Trophoblast cell (in vitro differentiated cells and primary cell): ENCODE results near the gene FAM149B1.
"Not testable (repeated sequence)": the region's sequence is repeated elsewhere in the genome, so short reads cannot be mapped to it uniquely, and the experiment has no call there.

Experiments
- DNase-seq, 2 donors: peaks; one replicate each; pipeline ENCODE4 v3.0.0-alpha.2; 2016
- H2AFZ ChIP-seq: 2 replicates; pipeline ENCODE4 v1.6.1; 2013; ENCODE audit warnings: low read length, moderate library complexity, mild to moderate bottlenecking; ENCODE audit not compliant: insufficient read depth, poor library complexity
- H2AK5ac ChIP-seq: 2 replicates; pipeline ENCODE4 v1.6.1; 2013; ENCODE audit warnings: mild to moderate bottlenecking, low read length
- H2BK120ac ChIP-seq: 2 replicates; pipeline ENCODE4 v1.6.1; 2013; ENCODE audit warnings: low read length, mild to moderate bottlenecking, moderate library complexity; ENCODE audit not compliant: insufficient read depth, poor library complexity
- H2BK12ac ChIP-seq: 2 replicates; pipeline ENCODE4 v1.6.1; 2013; ENCODE audit warnings: mild to moderate bottlenecking, low read length, moderate library complexity
- H2BK5ac ChIP-seq: 2 replicates; pipeline ENCODE4 v1.6.1; 2013; ENCODE audit warnings: low read length, low read depth, moderate library complexity, mild to moderate bottlenecking; ENCODE audit not compliant: poor library complexity
- H3K14ac ChIP-seq: 2 replicates; pipeline ENCODE4 v1.6.1; 2013; ENCODE audit warnings: mild to moderate bottlenecking, low read length
- H3K18ac ChIP-seq: 2 replicates; pipeline ENCODE4 v1.6.1; 2013; ENCODE audit warnings: mild to moderate bottlenecking, low read length
- H3K23ac ChIP-seq: 2 replicates; pipeline ENCODE4 v1.6.1; 2013; ENCODE audit warnings: low read length
- H3K27ac ChIP-seq: 2 replicates; pipeline ENCODE4 v1.5.1; 2013; ENCODE audit warnings: low read depth, mild to moderate bottlenecking, inconsistent platforms, low read length, moderate library complexity
- H3K27me3 ChIP-seq: 2 replicates; pipeline ENCODE4 v1.6.1; 2013; ENCODE audit warnings: inconsistent platforms, mild to moderate bottlenecking, low read length, moderate library complexity; ENCODE audit not compliant: insufficient read depth
- H3K36me3 ChIP-seq, 2 experiments: 1 replicate in 1 of 2; 2 replicates in 1 of 2; pipeline ENCODE4 v1.6.1; 2013; ENCODE audit warnings: low read length in 2 of 2, mild to moderate bottlenecking in 2 of 2, moderate library complexity in 1 of 2; ENCODE audit not compliant: insufficient read depth in 2 of 2, control insufficient read depth in 1 of 2
- H3K4ac ChIP-seq: 2 replicates; pipeline ENCODE4 v1.6.1; 2013; ENCODE audit warnings: low read depth, mild to moderate bottlenecking, low read length, moderate library complexity
- H3K4me1 ChIP-seq, 2 experiments: 1 replicate in 1 of 2; 2 replicates in 1 of 2; pipeline ENCODE4 v1.6.1; 2013; ENCODE audit warnings: low read length in 2 of 2, mild to moderate bottlenecking in 2 of 2, moderate library complexity in 1 of 2; ENCODE audit not compliant: insufficient read depth in 2 of 2, control insufficient read depth in 1 of 2
- H3K4me2 ChIP-seq: 2 replicates; pipeline ENCODE4 v1.6.1; 2013; ENCODE audit warnings: inconsistent platforms, mild to moderate bottlenecking, low read length, moderate library complexity
- H3K4me3 ChIP-seq: 2 replicates; pipeline ENCODE4 v1.5.1; 2013; ENCODE audit warnings: mild to moderate bottlenecking, low read depth, low read length, inconsistent platforms
- H3K79me1 ChIP-seq: one replicate; pipeline ENCODE4 v1.6.1; 2013; ENCODE audit warnings: low read length
- H3K79me2 ChIP-seq: 2 replicates; pipeline ENCODE4 v1.6.1; 2013; ENCODE audit warnings: low read length, mild to moderate bottlenecking; ENCODE audit not compliant: control insufficient read depth, insufficient read depth, poor library complexity
- H3K9ac ChIP-seq: 2 replicates; pipeline ENCODE4 v1.6.1; 2013; ENCODE audit warnings: mild to moderate bottlenecking, low read length
- H3K9me3 ChIP-seq: 2 replicates; pipeline ENCODE4 v1.6.1; 2013; ENCODE audit warnings: low read depth, mild to moderate bottlenecking, control low read depth, inconsistent platforms, low read length; ENCODE audit not compliant: insufficient read depth
- H4K12ac ChIP-seq: 2 replicates; pipeline ENCODE4 v1.6.1; 2013; ENCODE audit warnings: low read depth, mild to moderate bottlenecking, low read length, moderate library complexity
- H4K8ac ChIP-seq: 2 replicates; pipeline ENCODE4 v1.6.1; 2013; ENCODE audit warnings: low read depth, mild to moderate bottlenecking, low read length, moderate library complexity
- H4K91ac ChIP-seq: one replicate; pipeline ENCODE4 v1.6.1; 2013; ENCODE audit warnings: low read depth, mild to moderate bottlenecking, low read length, moderate library complexity
- WGBS: extraction: QIAGEN DNeasy Blood & Tissue Kit; methylation state at CpG from one replicate; pipeline ENCODE4 v1.1.7; 2013; ENCODE audit warnings: missing lambda C conversion rate; ENCODE audit not compliant: insufficient read length, insufficient coverage; ENCODE audit errors: extremely low coverage; 5-methylcytosine and 5-hydroxymethylcytosine counted together

The FAM149B1 gene

GRCh38 chr10:73258612-73259011, 90.7 kb downstream of the FAM149B1 start:
- not testable (repeated sequence) for H3K36me3 ChIP-seq, H3K4me3 ChIP-seq, DNase-seq, H3K14ac ChIP-seq, H3K4ac ChIP-seq, H3K79me2 ChIP-seq, H3K79me1 ChIP-seq, H3K4me2 ChIP-seq, H3K9me3 ChIP-seq, H4K12ac ChIP-seq, H4K91ac ChIP-seq, H2BK12ac ChIP-seq, H3K4me1 ChIP-seq, H4K8ac ChIP-seq, H3K18ac ChIP-seq, H2BK120ac ChIP-seq, H2AK5ac ChIP-seq, H2AFZ ChIP-seq, H3K27ac ChIP-seq, H3K9ac ChIP-seq, H3K27me3 ChIP-seq, H3K23ac ChIP-seq, H2BK5ac ChIP-seq
- no CpG with 5 or more reads among the region's 10 CpGs for WGBS

DNA sequence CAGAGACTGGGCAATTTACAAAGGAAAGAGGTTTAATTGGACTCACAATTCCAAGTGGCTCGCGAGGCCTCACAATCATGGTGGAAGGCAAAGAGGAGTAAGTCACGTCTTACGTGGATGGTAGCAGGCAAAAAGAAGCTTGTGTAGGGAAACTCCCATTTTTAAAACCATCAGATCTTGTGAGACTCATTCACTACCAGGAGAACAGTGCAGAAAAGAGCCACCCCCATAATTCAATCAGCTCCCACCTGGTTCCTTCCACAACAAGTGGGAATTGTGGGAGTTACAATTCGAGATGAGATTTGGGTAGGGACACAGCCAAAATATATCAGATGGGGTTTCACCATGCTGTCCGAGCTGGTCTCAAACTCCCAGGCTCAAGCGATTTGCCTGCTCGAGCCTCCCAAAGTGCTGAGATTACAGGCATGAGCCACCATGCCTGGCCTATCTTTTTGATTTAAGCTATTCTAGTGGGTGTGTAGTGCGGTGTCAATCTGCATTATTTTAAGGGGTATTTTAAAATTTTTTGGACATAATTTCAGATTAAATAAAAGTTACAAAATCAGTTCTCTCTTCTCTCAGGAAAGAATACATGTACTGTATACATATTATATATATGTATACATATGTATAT, 93.6 kb downstream of the FAM149B1 start:
- Histone ChIP-seq H3K27me3 (no peaks in the 10 kb centered on the region), H3K27ac (no peak overlapping the region), H3K9me3 (no peaks in the 10 kb centered on the region), H4K91ac (no peak overlapping the region), H2AFZ (no peak overlapping the region), H2BK5ac (no peak overlapping the region), H2BK120ac (no peak overlapping the region), H3K4me3 (no peak overlapping the region), H2AK5ac (no peak overlapping the region), H4K12ac (no peak overlapping the region), H3K23ac (no peak overlapping the region), H3K9ac (no peak overlapping the region), H3K36me3 (no peaks in the 10 kb centered on the region), H3K79me1 (no peaks in the 10 kb centered on the region), H3K4me2 (no peak overlapping the region), H3K4me1 (no peaks in the 10 kb centered on the region), H2BK12ac (no peak overlapping the region), H3K14ac (no peak overlapping the region), H4K8ac (no peak overlapping the region), H3K4ac (no peak overlapping the region), H3K18ac (no peak overlapping the region), H3K79me2 (no peaks in the 10 kb centered on the region)
- whole genome bisulfite sequencing = no CpG with 5 or more reads among the region's 9 CpGs
- no peak for DNase-seq

DNA sequence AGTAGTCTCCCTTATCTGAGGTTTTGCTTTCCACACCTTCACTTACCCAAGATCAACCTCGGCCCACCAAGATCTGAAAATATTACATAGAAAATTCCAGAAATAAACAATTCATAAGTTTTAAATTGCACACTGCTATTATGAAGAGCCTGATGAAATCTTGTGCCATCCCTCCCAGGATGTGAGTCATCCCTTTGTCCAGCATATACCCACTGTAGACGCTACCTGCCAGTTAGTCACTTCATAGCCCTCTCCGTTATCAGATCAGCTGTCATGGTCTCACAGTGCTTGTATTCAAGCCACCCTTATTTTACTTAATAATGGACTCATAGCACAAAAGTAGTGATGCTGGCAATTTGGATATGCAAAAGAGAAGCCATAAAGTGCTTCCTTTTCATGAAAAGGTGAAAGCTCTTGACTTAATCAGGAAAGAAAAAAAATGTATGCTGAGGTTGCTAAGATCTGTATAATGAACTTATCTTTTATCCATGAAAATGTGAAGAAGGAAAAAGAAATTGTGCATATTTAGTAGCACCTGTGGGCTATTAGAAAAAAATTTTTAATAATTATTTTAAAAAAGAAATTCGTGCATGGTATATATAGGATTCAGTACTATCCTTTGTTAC, 94.3 kb downstream of the FAM149B1 start:
- Histone ChIP-seq H3K27ac (no peak overlapping the region), H3K36me3 (no peaks in the 10 kb centered on the region), H3K79me2 (no peaks in the 10 kb centered on the region), H3K4me1 (no peaks in the 10 kb centered on the region), H2BK120ac (no peak overlapping the region), H3K4me3 (no peak overlapping the region), H3K23ac (no peak overlapping the region), H3K18ac (no peak overlapping the region), H4K91ac (no peak overlapping the region), H3K4me2 (no peak overlapping the region), H2AK5ac (no peak overlapping the region), H4K12ac (no peak overlapping the region), H3K79me1 (no peaks in the 10 kb centered on the region), H2BK12ac (no peak overlapping the region), H3K4ac (no peak overlapping the region), H4K8ac (no peak overlapping the region), H3K9ac (no peak overlapping the region), H3K9me3 (no peaks in the 10 kb centered on the region), H2AFZ (no peak overlapping the region), H2BK5ac (no peak overlapping the region), H3K14ac (no peak overlapping the region), H3K27me3 (no peaks in the 10 kb centered on the region)
- WGBS = no CpG with 5 or more reads among the region's 4 CpGs
- peak; percentile 77 to 90 for DNase-seq

GRCh38 chr10:73262880-73263555, 95.1 kb downstream of the FAM149B1 start:
- no peak overlapping the region for H4K8ac ChIP-seq
- no peak overlapping the region for H2AFZ ChIP-seq
- no peaks in the 10 kb centered on the region for H3K9me3 ChIP-seq
- H2BK12ac ChIP-seq = no peak overlapping the region
- H3K9ac ChIP-seq = no peak overlapping the region
- H3K79me2 ChIP-seq = no peaks in the 10 kb centered on the region
- H3K36me3 ChIP-seq = no peaks in the 10 kb centered on the region
- no peak overlapping the region for H3K18ac ChIP-seq
- no peaks in the 10 kb centered on the region for H3K4me1 ChIP-seq
- H3K4me2 ChIP-seq = no peak overlapping the region
- no peak overlapping the region for H2BK120ac ChIP-seq
- no peak overlapping the region for H3K27ac ChIP-seq
- H3K79me1 ChIP-seq = no peaks in the 10 kb centered on the region
- no CpG with 5 or more reads among the region's 5 CpGs for WGBS
- H3K4ac ChIP-seq = no peak overlapping the region
- peak; percentile 3 to 66 for DNase-seq
- H3K4me3 ChIP-seq = no peak overlapping the region
- no peaks in the 10 kb centered on the region for H3K27me3 ChIP-seq
- no peak overlapping the region for H4K12ac ChIP-seq
- H2AK5ac ChIP-seq = no peak overlapping the region
- H3K14ac ChIP-seq = no peak overlapping the region
- no peak overlapping the region for H2BK5ac ChIP-seq
- H4K91ac ChIP-seq = no peak overlapping the region
- H3K23ac ChIP-seq = no peak overlapping the region
